Smooth muscle cell of the brain vasculature (primary cell): ENCODE measurements around the gene BCL11A.

Experiments used
- DNase-seq: peaks from one replicate; pipeline ENCODE4 v3.0.0-alpha.2; 2012; ENCODE audit warnings: low read depth, low spot score

Gene BCL11A

DNA sequence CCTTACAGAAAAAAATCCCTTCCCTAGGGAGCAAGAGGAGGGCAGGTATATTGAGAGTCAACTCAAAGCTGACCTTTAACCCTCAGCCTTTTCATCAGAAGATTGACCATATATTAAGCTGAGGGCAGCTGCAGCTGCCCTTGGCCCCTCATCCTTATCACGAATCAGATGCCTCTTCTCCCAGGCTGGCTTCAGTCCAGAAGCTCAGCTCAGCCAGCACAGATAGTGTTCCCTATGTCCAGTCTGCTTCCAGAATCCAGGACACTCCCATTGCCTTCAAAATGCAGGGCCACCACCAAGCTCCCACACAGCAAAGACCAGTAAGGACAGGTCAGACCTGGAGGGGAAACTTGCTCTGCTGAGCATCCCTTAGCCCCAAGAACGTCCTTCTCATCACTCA is 146.1 kb downstream of the BCL11A start:
- no peak for DNase-seq

DNA sequence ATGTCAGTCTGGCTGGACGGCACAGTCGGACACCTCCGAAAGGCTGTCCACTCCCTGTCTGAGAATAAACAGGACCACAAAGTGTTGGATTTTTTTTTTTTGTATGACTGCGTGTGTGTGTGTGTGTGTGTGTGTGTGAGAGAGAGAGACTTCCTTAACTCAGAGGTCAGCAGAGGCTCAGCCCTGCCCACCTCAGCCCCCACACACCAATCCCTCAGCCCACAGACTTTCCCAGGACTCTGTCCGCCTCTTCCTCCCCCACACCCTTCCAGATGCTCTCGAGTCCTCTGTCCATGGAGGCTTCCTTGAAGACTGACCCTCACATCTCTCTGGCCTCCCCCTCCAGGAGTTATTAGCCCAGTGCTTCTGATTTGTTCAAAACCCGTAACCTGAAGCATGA is 147.3 kb downstream of the BCL11A start:
- no peak for DNase-seq

GRCh38 chr2:60405271-60405919 is 148.1 kb downstream of the BCL11A start:
- DNase-seq: no peak
